Measurements from ENCODE around the gene KIAA0825.

DNA sequence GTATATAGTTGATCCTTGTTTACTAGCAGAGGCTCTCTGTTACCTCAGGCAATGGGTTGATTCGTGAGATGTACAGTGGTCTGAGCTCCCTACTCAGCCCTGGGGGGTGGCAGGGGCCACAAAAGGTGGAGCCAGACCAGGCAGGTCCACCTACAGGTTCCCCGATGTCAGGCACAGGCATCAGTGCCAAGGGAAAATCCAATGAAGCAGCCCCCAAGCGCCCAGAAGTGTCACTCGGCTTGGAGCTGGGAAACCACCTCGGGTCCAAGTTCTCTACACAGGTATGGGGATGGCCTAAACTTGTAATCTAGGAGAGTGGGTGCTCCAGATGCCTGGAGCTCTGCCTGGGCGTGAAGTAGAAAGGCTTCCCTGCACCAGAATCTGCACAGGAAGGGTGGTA, 188.8 kb downstream of the KIAA0825 start:
- TF ChIP-seq POLR2AphosphoS5 (IDR thresholded peaks at IDR 0.05; ENCODE audit: low read depth, low read length) (no peak), SIN3A (IDR thresholded peaks at IDR 0.05; ENCODE audit: borderline replicate concordance, insufficient read depth, low read depth, low read length) (no peak), TCF7L2 (IDR thresholded peaks at IDR 0.05; ENCODE audit: low read depth, low read length) (no peak)
- TF ChIP-seq, protein P1, sequence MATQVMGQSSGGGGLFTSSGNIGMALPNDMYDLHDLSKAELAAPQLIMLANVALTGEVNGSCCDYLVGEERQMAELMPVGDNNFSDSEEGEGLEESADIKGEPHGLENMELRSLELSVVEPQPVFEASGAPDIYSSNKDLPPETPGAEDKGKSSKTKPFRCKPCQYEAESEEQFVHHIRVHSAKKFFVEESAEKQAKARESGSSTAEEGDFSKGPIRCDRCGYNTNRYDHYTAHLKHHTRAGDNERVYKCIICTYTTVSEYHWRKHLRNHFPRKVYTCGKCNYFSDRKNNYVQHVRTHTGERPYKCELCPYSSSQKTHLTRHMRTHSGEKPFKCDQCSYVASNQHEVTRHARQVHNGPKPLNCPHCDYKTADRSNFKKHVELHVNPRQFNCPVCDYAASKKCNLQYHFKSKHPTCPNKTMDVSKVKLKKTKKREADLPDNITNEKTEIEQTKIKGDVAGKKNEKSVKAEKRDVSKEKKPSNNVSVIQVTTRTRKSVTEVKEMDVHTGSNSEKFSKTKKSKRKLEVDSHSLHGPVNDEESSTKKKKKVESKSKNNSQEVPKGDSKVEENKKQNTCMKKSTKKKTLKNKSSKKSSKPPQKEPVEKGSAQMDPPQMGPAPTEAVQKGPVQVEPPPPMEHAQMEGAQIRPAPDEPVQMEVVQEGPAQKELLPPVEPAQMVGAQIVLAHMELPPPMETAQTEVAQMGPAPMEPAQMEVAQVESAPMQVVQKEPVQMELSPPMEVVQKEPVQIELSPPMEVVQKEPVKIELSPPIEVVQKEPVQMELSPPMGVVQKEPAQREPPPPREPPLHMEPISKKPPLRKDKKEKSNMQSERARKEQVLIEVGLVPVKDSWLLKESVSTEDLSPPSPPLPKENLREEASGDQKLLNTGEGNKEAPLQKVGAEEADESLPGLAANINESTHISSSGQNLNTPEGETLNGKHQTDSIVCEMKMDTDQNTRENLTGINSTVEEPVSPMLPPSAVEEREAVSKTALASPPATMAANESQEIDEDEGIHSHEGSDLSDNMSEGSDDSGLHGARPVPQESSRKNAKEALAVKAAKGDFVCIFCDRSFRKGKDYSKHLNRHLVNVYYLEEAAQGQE (IDR thresholded peaks at IDR 0.05; ENCODE audit: insufficient read depth in 1 of 2, low read depth in 2 of 2, low read length in 1 of 2), result no peak
- TF ChIP-seq, protein P2, sequence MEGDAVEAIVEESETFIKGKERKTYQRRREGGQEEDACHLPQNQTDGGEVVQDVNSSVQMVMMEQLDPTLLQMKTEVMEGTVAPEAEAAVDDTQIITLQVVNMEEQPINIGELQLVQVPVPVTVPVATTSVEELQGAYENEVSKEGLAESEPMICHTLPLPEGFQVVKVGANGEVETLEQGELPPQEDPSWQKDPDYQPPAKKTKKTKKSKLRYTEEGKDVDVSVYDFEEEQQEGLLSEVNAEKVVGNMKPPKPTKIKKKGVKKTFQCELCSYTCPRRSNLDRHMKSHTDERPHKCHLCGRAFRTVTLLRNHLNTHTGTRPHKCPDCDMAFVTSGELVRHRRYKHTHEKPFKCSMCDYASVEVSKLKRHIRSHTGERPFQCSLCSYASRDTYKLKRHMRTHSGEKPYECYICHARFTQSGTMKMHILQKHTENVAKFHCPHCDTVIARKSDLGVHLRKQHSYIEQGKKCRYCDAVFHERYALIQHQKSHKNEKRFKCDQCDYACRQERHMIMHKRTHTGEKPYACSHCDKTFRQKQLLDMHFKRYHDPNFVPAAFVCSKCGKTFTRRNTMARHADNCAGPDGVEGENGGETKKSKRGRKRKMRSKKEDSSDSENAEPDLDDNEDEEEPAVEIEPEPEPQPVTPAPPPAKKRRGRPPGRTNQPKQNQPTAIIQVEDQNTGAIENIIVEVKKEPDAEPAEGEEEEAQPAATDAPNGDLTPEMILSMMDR (IDR thresholded peaks at IDR 0.05), result no peak

Data from Panc1 (cell line).